ENCODE measurements around the gene NARS2.

The NARS2 gene

DNA sequence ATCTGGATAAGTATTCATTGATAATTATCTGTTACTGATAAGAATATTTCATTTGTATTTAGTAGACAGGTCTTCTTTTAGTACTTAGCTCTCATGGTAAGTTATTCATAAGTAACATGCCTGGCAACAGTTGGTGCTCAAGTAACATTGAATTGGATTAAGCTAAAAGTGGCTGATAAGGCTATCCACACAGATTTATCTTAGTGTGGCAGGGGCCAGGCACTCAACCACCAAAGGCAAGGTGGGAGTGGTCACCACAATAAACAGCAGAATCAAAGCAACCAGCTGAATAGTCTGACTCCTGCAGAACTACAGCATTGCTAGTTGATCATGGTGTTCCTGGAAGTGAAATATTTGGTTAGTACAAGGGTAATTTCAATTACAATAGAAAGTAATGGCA lies 33.0 kb upstream of the NARS2 start:
- Histone ChIP-seq H3K4me2 (ENCODE audit: low read length) (no peak overlapping the region), H3K27ac (ENCODE audit: low read depth, low read length, poor library complexity, severe bottlenecking) (no peak overlapping the region), H3K9me3 (ENCODE audit: low read length) (no peaks in the 10 kb centered on the region)

DNA sequence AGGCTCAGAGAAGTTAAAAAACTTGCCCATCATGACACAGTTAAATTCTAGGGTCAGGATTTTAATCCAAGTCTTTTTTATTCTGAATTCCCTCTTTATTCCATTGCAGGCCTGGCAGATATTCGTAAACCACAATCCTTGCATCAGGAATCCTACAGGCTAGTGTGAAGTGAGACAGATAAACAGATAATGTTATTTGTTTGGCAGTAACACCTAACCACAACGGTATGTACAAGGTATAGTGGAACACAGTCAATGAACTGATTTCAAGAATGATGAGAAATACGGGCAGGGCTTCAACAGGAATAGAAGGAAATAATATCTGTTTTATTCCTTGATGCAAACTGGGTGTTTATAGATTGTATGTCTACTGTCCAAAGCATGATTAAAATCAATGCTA lies 32.0 kb upstream of the NARS2 start:
- Histone ChIP-seq H3K9ac (ENCODE audit: low read length) (no peak overlapping the region), H3K36me3 (ENCODE audit: insufficient read depth, low read length) (no peaks in the 10 kb centered on the region), H3K4me2 (ENCODE audit: low read length) (no peak overlapping the region), H3K9me3 (ENCODE audit: low read length) (no peaks in the 10 kb centered on the region), H2AFZ (ENCODE audit: low read length) (no peak overlapping the region), H3K4me1 (ENCODE audit: insufficient read depth, low read length, severe bottlenecking) (no peaks in the 10 kb centered on the region), H3K4me3 (ENCODE audit: low read depth, low read length, poor library complexity, severe bottlenecking) (no peak overlapping the region), H3F3A (ENCODE audit: insufficient read depth, low read length) (no peaks in the 10 kb centered on the region), H3K27me3 (ENCODE audit: insufficient read depth, low read length) (no peaks in the 10 kb centered on the region; the same call in 1 of the 2 replicates), H4K20me1 (ENCODE audit: insufficient read depth, low read length) (no peaks in the 10 kb centered on the region), H3K79me2 (ENCODE audit: insufficient read depth, low read length) (no peaks in the 10 kb centered on the region), H3K27ac (ENCODE audit: low read depth, low read length, poor library complexity, severe bottlenecking) (no peak overlapping the region), H3K9me2 (ENCODE audit: low read depth, low read length) (no peaks in the 10 kb centered on the region)
- TF ChIP-seq, protein P1, sequence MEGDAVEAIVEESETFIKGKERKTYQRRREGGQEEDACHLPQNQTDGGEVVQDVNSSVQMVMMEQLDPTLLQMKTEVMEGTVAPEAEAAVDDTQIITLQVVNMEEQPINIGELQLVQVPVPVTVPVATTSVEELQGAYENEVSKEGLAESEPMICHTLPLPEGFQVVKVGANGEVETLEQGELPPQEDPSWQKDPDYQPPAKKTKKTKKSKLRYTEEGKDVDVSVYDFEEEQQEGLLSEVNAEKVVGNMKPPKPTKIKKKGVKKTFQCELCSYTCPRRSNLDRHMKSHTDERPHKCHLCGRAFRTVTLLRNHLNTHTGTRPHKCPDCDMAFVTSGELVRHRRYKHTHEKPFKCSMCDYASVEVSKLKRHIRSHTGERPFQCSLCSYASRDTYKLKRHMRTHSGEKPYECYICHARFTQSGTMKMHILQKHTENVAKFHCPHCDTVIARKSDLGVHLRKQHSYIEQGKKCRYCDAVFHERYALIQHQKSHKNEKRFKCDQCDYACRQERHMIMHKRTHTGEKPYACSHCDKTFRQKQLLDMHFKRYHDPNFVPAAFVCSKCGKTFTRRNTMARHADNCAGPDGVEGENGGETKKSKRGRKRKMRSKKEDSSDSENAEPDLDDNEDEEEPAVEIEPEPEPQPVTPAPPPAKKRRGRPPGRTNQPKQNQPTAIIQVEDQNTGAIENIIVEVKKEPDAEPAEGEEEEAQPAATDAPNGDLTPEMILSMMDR (IDR thresholded peaks at IDR 0.05; ENCODE audit: low read length) = no peak
- TF ChIP-seq EZH2 (IDR thresholded peaks at IDR 0.05; ENCODE audit: borderline replicate concordance, low read length) = no peak

More for the DNA sequence above, 33.0 kb upstream of the NARS2 start:
- TF ChIP-seq, protein P1 (IDR thresholded peaks at IDR 0.05; ENCODE audit: low read length) = no peak
- no peak for TF ChIP-seq EZH2 (IDR thresholded peaks at IDR 0.05; ENCODE audit: borderline replicate concordance, low read length)
- Histone ChIP-seq H3K9me2 (ENCODE audit: low read depth, low read length) (no peaks in the 10 kb centered on the region), H3K27me3 (ENCODE audit: insufficient read depth, low read length) (no peaks in the 10 kb centered on the region; the same call in 1 of the 2 replicates), H3K4me3 (ENCODE audit: low read depth, low read length, poor library complexity, severe bottlenecking) (no peak overlapping the region), H4K20me1 (ENCODE audit: insufficient read depth, low read length) (no peaks in the 10 kb centered on the region), H2AFZ (ENCODE audit: low read length) (no peak overlapping the region), H3K36me3 (ENCODE audit: insufficient read depth, low read length) (no peaks in the 10 kb centered on the region), H3F3A (ENCODE audit: insufficient read depth, low read length) (no peaks in the 10 kb centered on the region), H3K79me2 (ENCODE audit: insufficient read depth, low read length) (no peaks in the 10 kb centered on the region), H3K9ac (ENCODE audit: low read length) (no peak overlapping the region), H3K4me1 (ENCODE audit: insufficient read depth, low read length, severe bottlenecking) (no peaks in the 10 kb centered on the region)

DNA sequence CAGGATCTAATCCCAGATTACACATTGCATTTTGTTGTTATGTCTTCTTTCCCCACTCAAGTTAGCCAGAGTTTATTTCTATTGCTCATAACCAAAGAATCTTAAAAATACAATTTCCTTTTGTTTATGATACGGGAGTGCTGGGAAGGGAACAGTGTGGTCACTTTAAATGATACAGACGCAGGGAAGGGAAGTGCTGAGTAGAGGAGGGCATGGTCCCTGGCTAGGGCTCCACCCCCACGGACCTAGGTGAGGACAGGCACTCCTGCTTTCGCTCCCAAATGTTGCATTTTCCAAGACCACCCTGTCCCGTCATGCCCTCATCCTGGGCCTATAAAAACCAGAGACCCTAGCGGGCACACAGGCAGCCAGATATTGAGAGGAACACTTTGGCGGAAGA lies 30.6 kb upstream of the NARS2 start:
- H3K4me1 ChIP-seq (ENCODE audit: insufficient read depth, low read length, severe bottlenecking) = no peaks in the 10 kb centered on the region
- no peak overlapping the region for H3K4me2 ChIP-seq (ENCODE audit: low read length)
- no peak overlapping the region for H2AFZ ChIP-seq (ENCODE audit: low read length)
- H3F3A ChIP-seq (ENCODE audit: insufficient read depth, low read length) = no peaks in the 10 kb centered on the region
- no peaks in the 10 kb centered on the region; the same call in 1 of the 2 replicates for H3K27me3 ChIP-seq (ENCODE audit: insufficient read depth, low read length)
- H3K9ac ChIP-seq (ENCODE audit: low read length) = no peak overlapping the region
- TF ChIP-seq EZH2 (IDR thresholded peaks at IDR 0.05; ENCODE audit: borderline replicate concordance, low read length) = no peak
- TF ChIP-seq, protein P1 (IDR thresholded peaks at IDR 0.05; ENCODE audit: low read length) = no peak
- H3K9me2 ChIP-seq (ENCODE audit: low read depth, low read length) = no peaks in the 10 kb centered on the region
- no peaks in the 10 kb centered on the region for H3K79me2 ChIP-seq (ENCODE audit: insufficient read depth, low read length)
- H3K9me3 ChIP-seq (ENCODE audit: low read length) = no peaks in the 10 kb centered on the region
- no peak overlapping the region for H3K27ac ChIP-seq (ENCODE audit: low read depth, low read length, poor library complexity, severe bottlenecking)
- no peaks in the 10 kb centered on the region for H3K36me3 ChIP-seq (ENCODE audit: insufficient read depth, low read length)
- H4K20me1 ChIP-seq (ENCODE audit: insufficient read depth, low read length) = no peaks in the 10 kb centered on the region
- H3K4me3 ChIP-seq (ENCODE audit: low read depth, low read length, poor library complexity, severe bottlenecking) = no peak overlapping the region
